Measurements from ENCODE around the gene DENR.
"Not testable (repeated sequence)": the region's sequence is repeated elsewhere in the genome, so short reads cannot be mapped to it uniquely, and the experiment has no call there.

The DENR gene

DNA sequence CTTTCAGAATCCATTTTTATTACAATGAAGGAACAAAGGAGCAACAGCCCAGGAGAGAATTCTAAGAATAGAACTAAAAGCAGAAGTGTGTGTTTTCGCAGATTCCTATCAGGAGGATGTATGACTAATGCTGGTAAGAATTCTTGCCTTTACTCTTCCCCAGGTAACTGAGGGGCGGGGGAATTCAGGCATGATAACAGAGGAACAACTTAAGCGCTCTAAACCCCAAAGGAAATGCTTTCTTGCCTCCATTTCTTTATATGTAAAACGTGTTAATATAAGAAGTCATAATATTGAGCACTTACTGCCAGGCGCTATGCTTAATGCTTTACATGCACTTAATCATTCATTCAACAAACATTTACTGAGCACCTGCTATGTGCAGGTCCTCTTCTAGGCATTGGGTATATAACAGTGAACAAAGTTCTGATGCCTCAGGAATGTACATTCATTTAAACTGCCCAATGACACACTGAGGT, 26.5 kb upstream of the DENR start:
- Mint-ChIP-seq H3K9me3 (no peaks in the 10 kb centered on the region), H3K36me3 (peaks cover 2% of the 10 kb centered on the region), H3K4me3 (peak overlapping the region; percentile 23), H3K4me1 (peaks cover 70% of the 10 kb centered on the region), H3K27ac (peak overlapping the region; percentile 78), H3K27me3 (peaks cover 3% of the 10 kb centered on the region)
- CTCF ChIA-PET, result interaction anchor here (0.6 to 1.4 kb wide), 2 partner anchors 16 to 1264 kb away, joined by 3 read pairs; no protein-coding TSS in a partner anchor
- peak; percentile 33 for DNase-seq

DNA sequence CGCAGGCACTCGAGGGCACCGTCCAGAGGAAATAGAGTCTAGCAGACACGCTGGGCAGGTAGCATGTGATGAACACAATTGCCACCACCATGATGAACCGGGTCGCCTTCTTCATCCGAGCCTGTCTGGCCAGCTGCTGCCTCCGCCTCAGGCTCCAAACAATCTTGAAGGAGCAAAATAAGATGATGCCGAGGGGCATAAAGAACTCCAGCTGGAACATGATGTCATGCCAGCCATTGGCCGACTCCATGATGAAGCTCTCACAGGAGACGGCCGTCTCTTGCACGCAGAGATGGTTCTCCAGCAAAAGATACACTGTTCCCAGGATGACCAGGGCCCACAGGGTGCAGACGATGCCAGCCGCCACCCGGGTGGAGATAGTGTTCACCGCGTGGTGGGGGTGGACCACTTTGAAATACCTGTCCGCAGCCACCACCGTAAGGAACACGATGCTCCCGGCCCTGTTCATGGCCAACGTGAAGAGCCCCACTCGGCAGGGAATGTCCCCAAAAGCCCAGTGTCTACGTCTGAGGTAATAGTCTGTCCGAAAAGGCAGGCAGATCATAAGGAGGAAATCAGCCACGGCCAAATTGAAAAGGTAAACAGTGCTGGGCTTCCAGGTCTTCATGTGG, 22.9 kb upstream of the DENR start:
- peaks cover 5% of the 10 kb centered on the region for H3K9me3 Mint-ChIP-seq
- H3K4me3 Mint-ChIP-seq, result peak overlapping the region; percentile 47
- no peak for DNase-seq
- peak overlapping the region; percentile 87 for H3K27ac Mint-ChIP-seq
- H3K4me1 Mint-ChIP-seq, result peaks cover 87% of the 10 kb centered on the region
- H3K27me3 Mint-ChIP-seq, result peaks cover 3% of the 10 kb centered on the region
- H3K36me3 Mint-ChIP-seq, result peaks cover 2% of the 10 kb centered on the region
- CTCF ChIA-PET, result no interaction called here

DNA sequence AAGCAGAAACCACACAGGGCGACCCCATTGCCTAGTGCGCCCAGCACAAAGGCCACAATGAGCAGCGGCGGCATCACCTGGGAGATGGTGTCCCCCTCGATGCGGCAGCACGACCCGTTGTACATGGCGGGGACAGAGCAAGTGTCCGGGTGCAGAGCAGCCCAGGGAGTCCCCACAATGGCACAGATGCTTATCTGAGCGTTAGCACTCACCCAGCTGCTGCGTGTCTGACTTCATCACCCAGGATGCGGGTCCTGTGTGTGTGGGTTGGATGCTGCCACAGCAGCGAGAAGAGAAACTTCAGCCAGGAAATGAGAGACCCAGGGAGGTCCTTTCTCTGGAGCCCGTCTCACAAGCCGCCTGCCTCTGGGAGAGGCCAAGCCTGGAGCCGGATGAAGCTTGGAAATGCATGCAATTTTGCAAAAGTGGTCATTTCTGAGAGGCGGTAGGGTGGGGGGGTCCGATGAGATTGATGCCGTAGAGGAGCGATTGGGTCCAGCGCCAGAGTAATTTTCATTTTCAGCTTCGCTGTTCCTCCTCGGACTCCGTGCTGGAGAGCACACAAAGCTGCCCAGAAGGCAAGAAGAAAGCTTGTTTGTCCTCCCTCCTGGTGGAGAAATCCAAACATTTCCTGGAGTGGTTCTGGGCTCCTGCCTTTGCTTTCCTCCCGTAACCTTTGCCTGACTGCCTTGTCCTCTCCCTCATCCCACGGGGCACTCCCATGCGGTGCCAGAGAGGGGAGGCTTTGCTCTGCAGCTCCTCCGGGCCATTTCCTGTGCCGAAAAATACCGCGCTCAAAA, 22.2 kb upstream of the DENR start, which contains the start of gene HCAR1:
HCAR1 (minus strand) TSS at position 630 of the 800 bp plus-strand sequence; CDS start at position 125, 505 bp downstream.
- CTCF ChIA-PET, result no interaction called here
- H3K27me3 Mint-ChIP-seq, result peaks cover 3% of the 10 kb centered on the region
- peak within 1 kb of the TSS; percentile 47 for H3K4me3 Mint-ChIP-seq
- H3K9me3 Mint-ChIP-seq, result peaks cover 5% of the 10 kb centered on the region
- H3K36me3 Mint-ChIP-seq, result peaks cover 2% of the 10 kb centered on the region
- peak; percentile 82 for DNase-seq
- H3K27ac Mint-ChIP-seq, result peak within 1 kb of the TSS; percentile 87
- peaks cover 80% of the 10 kb centered on the region for H3K4me1 Mint-ChIP-seq

DNA sequence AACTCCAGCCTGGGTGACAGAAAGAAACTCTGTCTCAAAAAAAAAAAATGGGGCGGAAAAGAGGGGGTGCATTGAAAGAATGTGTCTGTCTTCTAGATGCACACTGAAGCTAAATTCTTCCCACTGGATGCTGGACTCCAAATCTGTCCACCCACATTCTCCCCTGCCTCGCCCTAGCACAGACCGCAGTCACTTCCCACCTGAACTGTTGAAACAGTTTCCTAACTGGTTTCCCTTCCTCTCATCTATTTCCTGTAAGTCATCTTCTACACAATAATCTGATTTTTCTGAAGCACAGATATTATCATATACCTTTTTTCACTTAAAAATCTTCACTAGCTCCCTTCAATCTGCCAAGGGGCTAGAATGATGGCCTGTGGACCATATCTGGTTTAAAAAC, 20.5 kb upstream of the DENR start:
- Mint-ChIP-seq H3K36me3 (peaks cover 4% of the 10 kb centered on the region), H3K9me3 (peaks cover 7% of the 10 kb centered on the region), H3K27me3 (peaks cover 3% of the 10 kb centered on the region), H3K4me3 (no peak overlapping the region), H3K27ac (peak overlapping the region; percentile 39), H3K4me1 (peaks cover 70% of the 10 kb centered on the region)
- peak; percentile 54 for DNase-seq
- CTCF ChIA-PET, result interaction anchor here (0.6 kb wide), 1 partner anchor 63 kb away, joined by 3 read pairs; no protein-coding TSS in a partner anchor

DNA sequence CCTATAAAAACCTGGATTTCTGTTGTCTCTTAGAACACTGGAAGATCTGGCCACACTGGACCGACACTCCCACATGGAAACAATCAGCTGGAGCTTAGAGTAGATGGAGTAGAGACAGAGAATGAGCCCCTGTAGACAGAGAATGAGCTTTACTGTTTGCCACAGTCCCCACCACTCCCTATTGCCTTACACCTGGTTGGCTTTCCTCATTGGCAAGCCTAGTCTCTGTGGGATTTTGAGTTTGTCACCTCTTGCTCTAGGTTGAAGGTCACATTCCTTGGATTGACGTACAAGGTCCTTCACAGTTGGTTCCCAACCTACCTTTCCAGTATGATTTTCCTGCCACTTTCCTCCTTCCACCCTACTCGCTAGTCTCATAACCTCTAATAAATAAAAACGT, 20.0 kb upstream of the DENR start:
- Mint-ChIP-seq H3K27ac (peak overlapping the region; percentile 39), H3K4me3 (no peak overlapping the region), H3K9me3 (peaks cover 7% of the 10 kb centered on the region), H3K4me1 (peaks cover 67% of the 10 kb centered on the region), H3K27me3 (peaks cover 3% of the 10 kb centered on the region), H3K36me3 (peaks cover 4% of the 10 kb centered on the region)
- no peak for DNase-seq
- CTCF ChIA-PET, result interaction anchor here (0.6 kb wide), 1 partner anchor 63 kb away, joined by 3 read pairs; no protein-coding TSS in a partner anchor

DNA sequence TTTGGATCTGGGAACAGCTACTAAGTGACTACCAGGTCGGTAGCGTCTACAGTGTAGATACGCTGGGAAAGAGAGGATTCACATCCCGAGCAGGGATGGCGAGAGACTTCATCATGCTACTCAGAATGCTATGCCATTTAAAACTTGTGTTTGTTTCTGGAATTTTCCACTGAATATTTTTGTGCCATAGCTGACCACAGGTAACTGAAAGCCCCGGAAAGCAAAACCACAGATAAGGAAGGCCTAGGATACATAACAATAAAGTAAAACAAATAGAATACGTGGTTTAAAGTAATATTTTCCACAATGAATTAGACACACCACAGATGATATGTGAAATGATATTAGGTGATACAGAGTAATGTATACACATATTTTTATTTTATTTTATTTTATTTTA, 14.1 kb upstream of the DENR start:
- CTCF ChIA-PET, result no interaction called here
- H3K27ac Mint-ChIP-seq, result no peak overlapping the region
- no peak for DNase-seq
- H3K27me3 Mint-ChIP-seq, result no peaks in the 10 kb centered on the region
- H3K4me1 Mint-ChIP-seq, result peaks cover 14% of the 10 kb centered on the region
- H3K9me3 Mint-ChIP-seq, result peaks cover 2% of the 10 kb centered on the region
- H3K36me3 Mint-ChIP-seq, result peaks cover 2% of the 10 kb centered on the region
- H3K4me3 Mint-ChIP-seq, result no peak overlapping the region

DNA sequence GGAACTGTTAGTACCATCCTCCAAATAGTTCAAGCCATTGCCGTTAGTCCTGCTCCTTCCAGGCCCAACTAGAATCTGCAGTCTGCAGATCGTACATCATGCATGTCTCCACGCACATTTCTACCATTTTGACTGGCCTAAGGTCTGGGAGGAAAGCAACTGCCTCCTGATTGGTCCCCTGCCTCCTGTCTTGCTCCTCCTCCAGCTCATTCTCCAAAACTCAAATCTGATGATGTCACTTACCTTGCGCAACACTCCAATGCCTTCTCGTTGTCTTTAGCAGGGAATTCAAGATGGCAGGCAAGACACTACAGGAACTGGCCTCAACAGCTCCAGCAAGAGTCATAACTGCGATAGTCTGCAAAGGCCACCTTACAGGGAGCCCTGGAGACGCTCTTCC, 12.3 kb upstream of the DENR start:
- Mint-ChIP-seq H3K9me3 (peaks cover 2% of the 10 kb centered on the region), H3K4me3 (no peak overlapping the region), H3K27me3 (no peaks in the 10 kb centered on the region), H3K27ac (no peak overlapping the region), H3K36me3 (peaks cover 2% of the 10 kb centered on the region), H3K4me1 (peaks cover 7% of the 10 kb centered on the region)
- no peak for DNase-seq
- CTCF ChIA-PET, result no interaction called here

DNA sequence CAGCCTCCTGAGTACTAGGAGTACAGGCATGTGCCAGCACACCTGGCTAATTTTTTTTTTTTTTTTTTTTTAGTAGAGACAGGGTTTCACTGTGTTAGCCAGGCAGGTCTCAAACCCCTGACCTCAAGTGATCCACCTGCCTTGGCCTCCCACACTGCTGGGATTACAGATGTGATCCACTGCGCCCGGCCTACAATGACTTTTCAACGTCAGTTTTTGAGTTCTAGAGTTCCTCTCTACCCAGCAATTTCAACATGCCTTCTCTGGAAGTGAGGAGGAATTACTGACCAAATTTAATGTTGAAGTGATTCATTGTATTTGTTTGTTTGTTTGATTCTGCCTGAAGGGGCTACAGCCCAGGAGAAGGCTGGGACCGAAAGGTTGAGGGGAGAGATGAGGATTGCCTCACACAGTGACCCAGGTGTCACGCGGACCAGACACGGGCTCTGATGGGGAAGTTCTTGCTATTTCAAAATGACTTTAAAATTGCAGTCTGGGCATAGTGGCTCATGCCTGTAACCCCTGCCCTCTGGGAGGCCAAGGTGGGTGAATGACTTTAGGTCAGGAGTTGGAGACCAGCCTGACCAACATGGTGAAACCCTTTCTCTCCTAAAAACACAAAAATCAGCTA, 8.6 kb upstream of the DENR start:
- no peaks in the 10 kb centered on the region for H3K9me3 Mint-ChIP-seq
- H3K27me3 Mint-ChIP-seq, result no peaks in the 10 kb centered on the region
- no peaks in the 10 kb centered on the region for H3K36me3 Mint-ChIP-seq
- no peak overlapping the region for H3K4me3 Mint-ChIP-seq
- no peak overlapping the region for H3K27ac Mint-ChIP-seq
- CTCF ChIA-PET, result no interaction called here
- no peaks in the 10 kb centered on the region for H3K4me1 Mint-ChIP-seq
- DNase-seq, result no peak

DNA sequence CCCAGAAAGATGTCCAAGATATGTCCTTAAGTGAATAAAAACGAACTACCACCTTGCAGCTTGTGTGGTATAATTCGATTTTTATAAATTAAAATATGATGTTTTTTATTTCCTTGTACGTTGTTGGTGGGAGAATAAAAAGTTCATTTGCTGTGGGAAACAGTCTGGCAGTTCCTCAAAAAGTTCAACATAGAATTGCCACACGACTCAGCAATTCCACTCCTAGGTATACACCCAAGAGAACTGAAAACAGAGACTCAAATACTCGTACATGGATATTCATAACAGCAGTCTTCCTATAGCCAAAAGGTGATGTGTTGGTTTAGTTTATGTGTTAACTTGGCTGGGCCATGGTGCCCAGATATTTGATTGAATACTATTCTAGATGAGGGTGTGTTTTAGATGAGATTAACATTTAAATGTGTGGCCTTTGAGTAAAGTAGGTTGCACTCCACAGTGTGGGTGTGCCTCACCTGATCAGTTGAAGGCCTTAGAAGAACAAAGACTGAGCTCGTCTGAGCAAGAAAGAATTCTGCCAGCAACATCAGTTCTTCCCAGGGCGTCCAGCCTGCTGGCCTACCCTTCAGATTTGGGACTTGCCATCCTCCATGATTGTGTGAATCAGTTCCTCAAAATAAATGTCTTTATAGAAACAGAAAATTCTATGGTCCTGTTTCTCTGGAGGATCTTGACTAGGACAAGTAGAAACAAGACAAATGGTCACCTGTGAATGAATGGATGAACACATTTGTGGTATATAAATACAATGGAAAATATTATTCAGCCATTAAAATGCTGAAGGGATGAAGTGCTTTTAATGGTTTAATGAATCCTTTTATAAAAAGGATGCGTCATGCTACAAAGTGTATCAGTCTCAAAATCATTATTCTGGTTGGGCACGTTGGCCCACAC, 5.1 kb upstream of the DENR start:
- CTCF ChIA-PET, result no interaction called here
- DNase-seq, result no peak
- no peaks in the 10 kb centered on the region for H3K36me3 Mint-ChIP-seq
- H3K27ac Mint-ChIP-seq, result no peak overlapping the region
- no peaks in the 10 kb centered on the region for H3K27me3 Mint-ChIP-seq
- H3K4me1 Mint-ChIP-seq, result peaks cover 21% of the 10 kb centered on the region
- H3K4me3 Mint-ChIP-seq, result no peak overlapping the region
- H3K9me3 Mint-ChIP-seq, result no peaks in the 10 kb centered on the region

DNA sequence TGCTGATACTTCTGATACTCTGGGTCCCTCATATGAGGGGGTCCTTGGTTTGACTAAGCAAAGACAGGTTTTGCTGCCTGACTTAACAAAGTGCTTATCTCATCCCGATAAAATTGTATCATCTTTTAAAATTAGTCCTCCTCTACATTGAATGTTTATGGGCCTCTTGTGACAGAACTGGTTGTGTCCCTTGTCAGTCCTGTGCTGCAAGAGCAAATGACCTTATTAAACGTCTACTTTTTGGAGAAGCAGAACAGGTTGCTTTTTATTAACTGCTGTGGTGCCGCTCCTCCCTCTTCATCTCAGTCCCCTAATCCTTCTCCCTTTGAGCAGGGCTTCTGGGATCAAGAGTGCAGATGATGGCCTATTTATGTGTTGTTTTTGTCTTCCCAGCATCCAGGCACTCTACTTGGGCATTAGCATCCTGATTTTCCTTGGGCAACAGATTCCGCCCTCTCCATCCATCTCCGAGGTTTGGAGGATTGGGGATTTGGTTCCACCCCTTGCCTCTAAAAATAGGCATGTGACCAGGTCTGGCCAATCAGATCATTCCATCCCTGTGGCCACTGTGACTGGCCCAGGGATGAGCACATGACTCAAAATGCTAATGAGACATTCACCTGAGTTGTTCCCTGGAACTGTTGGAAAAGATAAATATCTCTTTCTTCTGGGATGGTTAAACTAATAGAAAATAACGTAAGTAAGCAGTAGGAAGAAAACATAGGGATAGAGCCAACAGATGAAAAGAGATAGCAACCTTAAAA, 2.9 kb upstream of the DENR start:
- CTCF ChIA-PET, result no interaction called here
- H3K36me3 Mint-ChIP-seq, result peaks cover 19% of the 10 kb centered on the region
- H3K4me3 Mint-ChIP-seq, result no peak overlapping the region
- peaks cover 42% of the 10 kb centered on the region for H3K4me1 Mint-ChIP-seq
- no peak overlapping the region for H3K27ac Mint-ChIP-seq
- no peaks in the 10 kb centered on the region for H3K9me3 Mint-ChIP-seq
- no peaks in the 10 kb centered on the region for H3K27me3 Mint-ChIP-seq
- DNase-seq, result no peak

DNA sequence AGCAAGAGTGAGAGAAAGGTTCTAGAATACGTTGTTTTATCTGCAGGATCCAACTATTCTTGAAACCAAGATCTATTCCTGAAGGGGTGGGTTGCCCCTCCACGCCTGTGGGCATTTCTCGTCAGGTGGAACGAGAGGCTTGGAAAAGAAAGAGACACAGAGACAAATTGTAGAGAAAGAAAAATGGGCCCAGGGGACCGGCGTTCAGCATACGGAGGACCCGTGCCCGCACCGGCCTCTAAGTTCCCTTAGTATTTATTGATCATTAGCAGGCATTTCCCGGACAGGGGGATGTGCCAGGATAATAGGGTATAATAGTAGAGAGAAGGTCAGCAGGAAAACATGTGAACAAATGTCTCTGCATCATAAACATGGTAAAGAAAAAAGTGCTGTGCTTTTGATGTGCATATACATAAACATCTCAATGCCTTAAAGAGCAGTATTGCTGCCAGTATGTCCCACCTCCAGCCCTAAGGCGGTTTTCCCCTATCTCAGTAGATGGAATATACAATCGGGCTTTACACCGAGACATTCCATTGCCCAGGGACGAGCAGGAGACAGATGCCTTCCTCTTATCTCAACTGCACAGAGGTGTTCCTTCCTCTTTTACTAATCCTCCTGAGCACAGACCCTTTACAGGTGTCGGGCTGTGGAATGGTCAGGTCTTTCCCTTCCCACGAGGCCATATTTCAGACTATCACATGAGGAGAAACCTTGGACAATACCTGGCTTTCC, 1.7 kb upstream of the DENR start:
- peak overlapping the region; percentile 70 for H3K27ac Mint-ChIP-seq
- H3K4me1 Mint-ChIP-seq, result peaks cover 50% of the 10 kb centered on the region
- DNase-seq, H3K27me3 Mint-ChIP-seq, CTCF ChIA-PET, H3K9me3 Mint-ChIP-seq: not testable (repeated sequence)
- peaks cover 27% of the 10 kb centered on the region for H3K36me3 Mint-ChIP-seq
- peak overlapping the region; percentile 96 for H3K4me3 Mint-ChIP-seq

DNA sequence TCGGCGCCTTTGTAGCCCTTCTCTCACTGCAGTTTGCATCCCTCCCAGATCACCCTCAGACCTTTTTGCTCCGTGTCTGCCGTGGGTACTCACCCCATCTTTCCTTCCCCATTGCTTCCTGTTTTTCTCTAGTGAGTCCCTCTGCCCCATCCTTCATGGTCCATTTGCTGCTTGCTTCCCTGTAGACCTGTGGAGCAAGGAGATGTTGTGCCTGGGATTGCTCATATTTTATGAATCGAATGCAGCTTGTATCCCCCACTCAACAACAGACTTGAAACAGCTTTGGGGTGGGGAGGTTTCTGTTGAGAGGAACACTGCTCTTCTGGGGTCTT, 661 bp downstream of the DENR start:
- Mint-ChIP-seq H3K4me1 (peaks cover 64% of the 10 kb centered on the region), H3K27ac (peak overlapping the region; percentile 95)

DNA sequence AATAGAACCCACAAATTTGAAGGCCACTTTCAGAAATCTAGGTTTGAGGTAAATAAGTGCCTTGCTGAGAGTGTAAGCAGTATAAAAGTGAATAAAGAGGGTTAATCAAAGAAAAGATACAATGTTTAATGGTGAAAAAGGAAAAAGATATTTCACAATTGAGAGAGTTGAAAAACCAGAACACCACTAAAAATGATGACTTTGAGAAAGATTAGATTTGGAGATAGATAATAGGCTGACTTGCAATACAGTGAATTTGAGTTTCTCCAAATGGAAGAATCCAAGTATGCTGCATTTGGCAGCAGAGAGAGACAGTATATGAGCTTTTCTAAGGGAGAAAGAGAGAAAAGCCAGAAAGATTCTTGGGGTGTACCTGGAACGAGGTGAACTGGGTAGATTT, 2.2 kb downstream of the DENR start:
- CTCF ChIA-PET, result no interaction called here
- H3K4me1 Mint-ChIP-seq, result peaks cover 65% of the 10 kb centered on the region

More for the DNA sequence above, 661 bp downstream of the DENR start:
- Mint-ChIP-seq H3K4me3 (peak overlapping the region; percentile 96), H3K36me3 (peaks cover 41% of the 10 kb centered on the region), H3K9me3 (no peaks in the 10 kb centered on the region), H3K27me3 (no peaks in the 10 kb centered on the region)
- no peak for DNase-seq
- CTCF ChIA-PET, result interaction anchor here (0.6 to 3.0 kb wide), 4 partner anchors 115 to 463 kb away, joined by 3 to 30 read pairs (median 4); no protein-coding TSS in a partner anchor

More for the DNA sequence above, 2.2 kb downstream of the DENR start:
- no peak overlapping the region for H3K4me3 Mint-ChIP-seq
- no peaks in the 10 kb centered on the region for H3K9me3 Mint-ChIP-seq
- H3K27ac Mint-ChIP-seq, result no peak overlapping the region
- no peak for DNase-seq
- H3K27me3 Mint-ChIP-seq, result no peaks in the 10 kb centered on the region
- H3K36me3 Mint-ChIP-seq, result peaks cover 49% of the 10 kb centered on the region
